A673 (cell line): ENCODE results near the gene KCNA2. TPM values are rescaled to one million over a fixed set of nuclear protein-coding genes. Genes with fewer than 3 reads are reported as not detected.

Source experiments
- BruUV-seq: library from RNA; stranded (reverse); fragments of 400-500 nt; replicated peaks from 2 replicates; lab custom pipeline; 2021; lab: Mats Ljungman, UMichigan
- CTCF ChIA-PET: fragments of 300-600 bp; sonication (Branson Sonifier 250); formaldehyde crosslinking; loops from one replicate; lab custom pipeline; 2022; ENCODE audit warnings: antibody characterized with exemption; lab: Charles Lee
- POLR2A ChIA-PET: fragments of 300-600 bp; sonication (Branson Sonifier 250); formaldehyde crosslinking; loops from one replicate; lab custom pipeline; 2022; ENCODE audit warnings: antibody characterized with exemption; ENCODE audit not compliant: low non-redundant PET; lab: Charles Lee
- DNase-seq: peaks from one replicate; pipeline ENCODE4 v3.0.0-alpha.2; 2015; ENCODE audit warnings: low spot score
- H3K27ac ChIP-seq: fragments of 200-600 bp; sonication (generic); 2 replicates; pipeline ENCODE4 v1.5.1; 2016; ENCODE audit warnings: mixed run types, low read depth, mild to moderate bottlenecking, mixed read lengths, antibody characterized with exemption, low read length; ENCODE audit not compliant: poor library complexity, severe bottlenecking
- H3K27me3 ChIP-seq: fragments of 200-600 bp; sonication (generic); replicated peaks from 2 replicates; pipeline ENCODE4 v1.6.1; 2017; ENCODE audit warnings: mixed run types, low read depth, mild to moderate bottlenecking, mixed read lengths, antibody characterized with exemption, low read length; ENCODE audit not compliant: insufficient read depth, poor library complexity
- H3K36me3 ChIP-seq: fragments of 200-600 bp; sonication (generic); 2 replicates; pipeline ENCODE4 v1.6.1; 2016; ENCODE audit warnings: mixed run types, mild to moderate bottlenecking, mixed read lengths, antibody characterized with exemption, low read length; ENCODE audit not compliant: insufficient read depth, poor library complexity, severe bottlenecking
- H3K4me1 ChIP-seq: fragments of 200-600 bp; sonication (generic); 2 replicates; pipeline ENCODE4 v1.6.1; 2017; ENCODE audit warnings: mixed run types, mild to moderate bottlenecking, mixed read lengths, antibody characterized with exemption, low read length; ENCODE audit not compliant: insufficient read depth, poor library complexity, severe bottlenecking
- H3K4me3 ChIP-seq: fragments of 200-600 bp; sonication (generic); 2 replicates; pipeline ENCODE4 v1.5.1; 2016; ENCODE audit warnings: low read depth, mixed run types, mild to moderate bottlenecking, mixed read lengths, low read length; ENCODE audit not compliant: poor library complexity, severe bottlenecking
- H3K9me3 ChIP-seq: fragments of 200-600 bp; sonication (generic); 2 replicates; pipeline ENCODE4 v1.6.1; 2016; ENCODE audit warnings: mixed run types, low read depth, mild to moderate bottlenecking, mixed read lengths, antibody characterized with exemption, low read length; ENCODE audit not compliant: poor library complexity, severe bottlenecking
- CTCF ChIP-seq: fragments of 300-800, 200-600 bp; sonication (generic); conservative IDR thresholded peaks from 2 replicates; pipeline ENCODE4 v1.5.1; 2017; ENCODE audit warnings: low read depth, mild to moderate bottlenecking, antibody characterized with exemption, low read length, moderate library complexity, mixed read lengths
- EZH2 ChIP-seq: fragments of 200-600 bp; sonication (generic); IDR thresholded peaks from 2 replicates; pipeline ENCODE4 v1.6.1; 2017; ENCODE audit warnings: borderline replicate concordance, low read depth, mild to moderate bottlenecking, mixed read lengths, antibody characterized with exemption, low read length; ENCODE audit not compliant: poor library complexity, severe bottlenecking
- intact Hi-C: fragments of 100-400 bp; cut with micrococcal nuclease; formaldehyde crosslinking; loops from one replicate; pipeline ENCODE4 v1.10.0; 2022; ENCODE audit not compliant: unreplicated experiment
- total RNA-seq: library from RNA; stranded (reverse); gene quantifications from 2 replicates; pipeline ENCODE4 v1.2.3, GENCODE V29; 2021

The KCNA2 gene
- total RNA-seq, 1 experiment from 2014 or later = 46.6 TPM

- ChIA-PET CTCF (no interaction called here), POLR2A (no interaction called here)
- Histone ChIP-seq H3K4me1 (no peaks in the 10 kb centered on the region), H3K27ac (no peak overlapping the region), H3K4me3 (no peak overlapping the region), H3K9me3 (no peaks in the 10 kb centered on the region), H3K36me3 (peaks cover 50% of the 10 kb centered on the region), H3K27me3 (no peaks in the 10 kb centered on the region)
- no peak for DNase-seq
- no peak for TF ChIP-seq EZH2
- TF ChIP-seq CTCF = no peak
- no TSS peak for BruUV-seq
- intact Hi-C loops = no loop called here
Observed at GRCh38 chr1:110596312-110596711, 9.8 kb downstream of the KCNA2 start.

GRCh38 chr1:110595353-110595710 lies 10.8 kb downstream of the KCNA2 start:
- no peaks in the 10 kb centered on the region for H3K27me3 ChIP-seq
- CTCF ChIA-PET = no interaction called here

GRCh38 chr1:110594456-110595352 lies 11.5 kb downstream of the KCNA2 start:
- TF ChIP-seq EZH2 (no peak), CTCF (no peak)
- H3K4me3 ChIP-seq = no peak overlapping the region
- H3K9me3 ChIP-seq = no peaks in the 10 kb centered on the region
- intact Hi-C loops = no loop called here
- peaks cover 35% of the 10 kb centered on the region for H3K36me3 ChIP-seq
- DNase-seq = no peak
- ChIA-PET CTCF (interaction anchor here (0.6 kb wide), 1 partner anchor 434 kb away, joined by 3 read pairs; no protein-coding TSS in a partner anchor), POLR2A (interaction anchor here (0.6 kb wide), 1 partner anchor 58 kb away, joined by 3 read pairs; no protein-coding TSS in a partner anchor)
- no peak overlapping the region for H3K27ac ChIP-seq
- no peaks in the 10 kb centered on the region for H3K27me3 ChIP-seq
- BruUV-seq = no TSS peak
- H3K4me1 ChIP-seq = no peaks in the 10 kb centered on the region

More at GRCh38 chr1:110595353-110595710, 10.8 kb downstream of the KCNA2 start:
- intact Hi-C loops = no loop called here
- TF ChIP-seq EZH2 (no peak), CTCF (no peak)
- Histone ChIP-seq H3K36me3 (peaks cover 42% of the 10 kb centered on the region), H3K4me3 (no peak overlapping the region), H3K27ac (no peak overlapping the region), H3K4me1 (no peaks in the 10 kb centered on the region), H3K9me3 (no peaks in the 10 kb centered on the region)
- no peak for DNase-seq
- BruUV-seq = no TSS peak
- POLR2A ChIA-PET = no interaction called here
